Epithelial cell of proximal tubule (primary cell): Measurements from ENCODE around the gene UBE2M. TPM values are rescaled to one million over a fixed set of nuclear protein-coding genes. Genes with fewer than 3 reads are reported as not detected.
A peak's percentile ranks its signal among the peaks of the same experiment; 100 is the strongest.

Experiments
- DNase-seq: peaks from one replicate; pipeline ENCODE4 v3.0.0-alpha.2; 2011; ENCODE audit warnings: low read depth
- H3K4me3 ChIP-seq: 2 replicates; pipeline ENCODE4 v1.5.1; 2011; ENCODE audit warnings: low read depth, mild to moderate bottlenecking, low read length
- CTCF ChIP-seq: conservative IDR thresholded peaks from 2 replicates; pipeline ENCODE4 v1.5.1; 2012; ENCODE audit warnings: low read depth, mild to moderate bottlenecking, low read length
- total RNA-seq: library from RNA; depleted of rRNA; stranded (reverse); fragments of >200 nt; gene quantifications from 2 replicates; pipeline ENCODE4 v1.2.3, GENCODE V29; 2015

UBE2M gene
- total RNA-seq, 1 donor from 2014 or later = 37.4 TPM

- DNase-seq = peak; percentile 97
- H3K4me3 ChIP-seq = peak within 1 kb of the TSS; percentile 65
- peak; percentile 6 for TF ChIP-seq CTCF
Measured at GRCh38 chr19:58572818-58573657, 14.6 kb upstream of the UBE2M start, which contains the start of gene MZF1. TSS of gene MZF1 (minus strand) at chr19:58573335. CDS start at chr19:58571389, 1,946 bp downstream.

- DNase-seq = no peak
- TF ChIP-seq CTCF = no peak
- H3K4me3 ChIP-seq = peak overlapping the region; percentile 65
Measured at GRCh38 chr19:58572026-58572817, 13.8 kb upstream of the UBE2M start.

GRCh38 chr19:58571575-58571947 is 13.2 kb upstream of the UBE2M start:
- DNase-seq = no peak
- no peak overlapping the region for H3K4me3 ChIP-seq
- TF ChIP-seq CTCF = no peak

GRCh38 chr19:58570770-58571574 is 12.6 kb upstream of the UBE2M start:
- no peak for DNase-seq
- TF ChIP-seq CTCF = no peak
- H3K4me3 ChIP-seq = no peak overlapping the region

- no peak for DNase-seq
- no peak overlapping the region for H3K4me3 ChIP-seq
- TF ChIP-seq CTCF = no peak
Measured at GRCh38 chr19:58569943-58570670, 11.7 kb upstream of the UBE2M start.
